Liver (tissue), 9 donors: ENCODE data around the gene THG1L. TPM values are rescaled to one million over a fixed set of nuclear protein-coding genes. Genes with fewer than 3 reads are reported as not detected.

Experiments
- DNase-seq: peaks from one replicate; pipeline ENCODE4 v3.0.0-alpha.2; 2017; ENCODE audit warnings: low spot score
- H3K27ac ChIP-seq, 2 donors: one replicate each; pipeline ENCODE4 v1.7.0; 2013; ENCODE audit warnings: inconsistent platforms in 2 of 2, low read length in 2 of 2, control low read depth in 1 of 2, low read depth in 1 of 2, mild to moderate bottlenecking in 1 of 2
- H3K27me3 ChIP-seq, 4 donors: one replicate each; pipeline versions ENCODE4 v1.6.1 to v1.7.0; 2013; ENCODE audit warnings: low read length in 3 of 4, inconsistent platforms in 1 of 4, mild to moderate bottlenecking in 1 of 4, moderate library complexity in 1 of 4; ENCODE audit not compliant: control insufficient read depth in 4 of 4, insufficient read depth in 4 of 4
- H3K36me3 ChIP-seq, 4 donors: one replicate each; pipeline versions ENCODE4 v1.6.1 to v1.7.0; 2013; ENCODE audit warnings: low read length in 3 of 4, mild to moderate bottlenecking in 3 of 4, low read depth in 1 of 4, moderate library complexity in 1 of 4; ENCODE audit not compliant: control insufficient read depth in 4 of 4, insufficient read depth in 3 of 4
- H3K4me1 ChIP-seq, 4 donors: one replicate each; pipeline versions ENCODE4 v1.6.1 to v1.7.0; 2013; ENCODE audit warnings: low read length in 3 of 4, mild to moderate bottlenecking in 3 of 4, moderate library complexity in 1 of 4; ENCODE audit not compliant: control insufficient read depth in 4 of 4, insufficient read depth in 4 of 4
- H3K4me3 ChIP-seq, 3 donors: one replicate each; pipeline versions ENCODE4 v1.6.1 to v1.7.0; 2013; ENCODE audit warnings: low read length in 3 of 3, control low read depth in 1 of 3, low read depth in 1 of 3, mild to moderate bottlenecking in 1 of 3
- H3K9ac ChIP-seq, 2 donors: one replicate each; pipeline ENCODE4 v1.7.0; 2013; ENCODE audit warnings: low read length in 2 of 2, mild to moderate bottlenecking in 2 of 2, moderate library complexity in 2 of 2, control low read depth in 1 of 2, low read depth in 1 of 2
- H3K9me3 ChIP-seq, 4 donors: one replicate each; pipeline versions ENCODE4 v1.6.1 to v1.7.0; 2013; ENCODE audit warnings: low read length in 3 of 4; ENCODE audit not compliant: control insufficient read depth in 4 of 4
- ATF3 ChIP-seq: IDR thresholded peaks from 2 replicates; pipeline ENCODE4 v1.6.1; 2016; ENCODE audit warnings: antibody characterized with exemption
- CTCF ChIP-seq: fragments of 150-350 bp; IDR thresholded peaks from 2 replicates; pipeline ENCODE4 v1.5.1; 2017; ENCODE audit warnings: improper control_type of control experiment, low read depth, low read length; ENCODE audit not compliant: missing input control
- EGR1 ChIP-seq, 2 donors: IDR thresholded peaks; 2 replicates each; pipeline ENCODE4 v1.6.1; 2016 to 2018; ENCODE audit warnings: antibody characterized with exemption in 2 of 2, low read depth in 2 of 2
- FOXA1 ChIP-seq: IDR thresholded peaks from 2 replicates; pipeline ENCODE4 v1.6.1; 2016; ENCODE audit warnings: antibody characterized with exemption
- FOXA2 ChIP-seq: IDR thresholded peaks from 2 replicates; pipeline ENCODE4 v1.6.1; 2016; ENCODE audit warnings: antibody characterized with exemption
- GABPA ChIP-seq, 2 donors: IDR thresholded peaks in 1 of 2; conservative IDR thresholded peaks in 1 of 2; 2 replicates each; pipeline ENCODE4 v1.6.1; 2016; ENCODE audit warnings: antibody characterized with exemption in 2 of 2, mild to moderate bottlenecking in 1 of 2, moderate library complexity in 1 of 2
- HNF4A ChIP-seq, 2 donors: conservative IDR thresholded peaks; 2 replicates each; pipeline ENCODE4 v1.6.1; 2016; ENCODE audit warnings: antibody characterized with exemption in 2 of 2, mild to moderate bottlenecking in 2 of 2
- HNF4G ChIP-seq: IDR thresholded peaks from 2 replicates; pipeline ENCODE4 v1.6.1; 2016; ENCODE audit warnings: antibody characterized with exemption
- JUND ChIP-seq, 2 donors: IDR thresholded peaks; 2 replicates each; pipeline ENCODE4 v1.6.1; 2016; ENCODE audit warnings: antibody characterized with exemption in 2 of 2
- MAX ChIP-seq: IDR thresholded peaks from 2 replicates; pipeline ENCODE4 v1.6.1; 2016; ENCODE audit warnings: antibody characterized with exemption
- NR2F2 ChIP-seq: IDR thresholded peaks from 2 replicates; pipeline ENCODE4 v1.6.1; 2016; ENCODE audit warnings: antibody characterized with exemption
- RAD21 ChIP-seq, 2 donors: IDR thresholded peaks; 2 replicates each; pipeline ENCODE4 v1.6.1; 2016; ENCODE audit warnings: antibody characterized with exemption in 2 of 2, mild to moderate bottlenecking in 2 of 2
- REST ChIP-seq: IDR thresholded peaks from 2 replicates; pipeline ENCODE4 v1.6.1; 2016; ENCODE audit warnings: antibody characterized with exemption, mild to moderate bottlenecking
- RXRA ChIP-seq, 2 donors: IDR thresholded peaks; 2 replicates each; pipeline ENCODE4 v1.6.1; 2017 to 2018; ENCODE audit warnings: antibody characterized with exemption in 2 of 2, mild to moderate bottlenecking in 1 of 2
- SP1 ChIP-seq: IDR thresholded peaks from 2 replicates; pipeline ENCODE4 v1.6.1; 2018; ENCODE audit warnings: antibody characterized with exemption, mild to moderate bottlenecking
- TAF1 ChIP-seq: conservative IDR thresholded peaks from 2 replicates; pipeline ENCODE4 v1.6.1; 2016; ENCODE audit warnings: antibody characterized with exemption, mild to moderate bottlenecking
- YY1 ChIP-seq: IDR thresholded peaks from 2 replicates; pipeline ENCODE4 v1.6.1; 2016; ENCODE audit warnings: antibody characterized with exemption, mild to moderate bottlenecking
- ZBTB33 ChIP-seq: IDR thresholded peaks from 2 replicates; pipeline ENCODE4 v1.6.1; 2016; ENCODE audit warnings: antibody characterized with exemption
- WGBS: extraction: QIAGEN DNeasy Blood & Tissue Kit; methylation state at CpG from one replicate; pipeline ENCODE4 v1.1.7; 2013; 5-methylcytosine and 5-hydroxymethylcytosine counted together
- polyA plus RNA-seq, 2 donors: library from polyadenylated mRNA; stranded (reverse) in 1 of 2; unstranded in 1 of 2; fragments of 200-250 nt in 1 of 2; fragments of >200 nt in 1 of 2; fragmentation: Nextera tagmentation in 1 of 2; extraction: Ambion mirVana in 1 of 2; gene quantifications; one replicate each; pipeline versions ENCODE4 v1.2.1 to v1.2.3, GENCODE V29; 2013 to 2015
- total RNA-seq, 2 donors: library from RNA; depleted of rRNA; stranded (reverse); fragments of >200 nt; gene quantifications; one replicate each; pipeline ENCODE4 v1.2.3, GENCODE V29; 2014
- donor health status: healthy.
- donor health status: healthy.
- donor health status: healthy.
- donor health status: healthy.
- donor health status: healthy.

THG1L gene
- total and polyA plus RNA-seq, 4 donors: 3.9 to 12.6 (median 5.3) TPM

GRCh38 chr5:157741131-157741530 lies 9.9 kb downstream of the THG1L start:
- 81% methylated on average over 4 of the region's 4 CpGs for WGBS
- TF ChIP-seq ZBTB33: no peak
- TF ChIP-seq HNF4G: no peak
- no peak for TF ChIP-seq ATF3
- TF ChIP-seq MAX: no peak
- TF ChIP-seq EGR1 (IDR thresholded peaks at IDR 0.05; ENCODE audit: low read depth in 2 of 2): no peak
- TF ChIP-seq FOXA2: no peak
- no peak for TF ChIP-seq YY1
- no peak for TF ChIP-seq SP1
- no peak for TF ChIP-seq GABPA (IDR thresholded peaks at IDR 0.05 in 1 of 2, conservative IDR thresholded peaks at IDR 0.05 in 1 of 2)
- no peak for TF ChIP-seq HNF4A (conservative IDR thresholded peaks at IDR 0.05)
- no peak for TF ChIP-seq CTCF
- TF ChIP-seq REST: no peak
- no peak for TF ChIP-seq FOXA1
- no peak for TF ChIP-seq RXRA (IDR thresholded peaks at IDR 0.05)
- TF ChIP-seq JUND (IDR thresholded peaks at IDR 0.05): no peak
- TF ChIP-seq RAD21 (IDR thresholded peaks at IDR 0.05): no peak
- TF ChIP-seq TAF1: no peak
- TF ChIP-seq NR2F2: no peak
- Histone ChIP-seq H3K36me3 (peaks cover 2 to 18% (median 11%) of the 10 kb centered on the region in 4 donors), H3K27me3 (no peaks in the 10 kb centered on the region), H3K9me3 (no peaks in the 10 kb centered on the region), H3K4me3 (no peak overlapping the region), H3K27ac (no peak overlapping the region), H3K4me1 (peaks cover 0 to 15% (median 13%) of the 10 kb centered on the region in 4 donors), H3K9ac (no peak overlapping the region)
- no peak for DNase-seq
